K562 treated with DMSO at 1 percent for 48 hours (cell line): Measurements from ENCODE around the gene ZNF83. TPM values are rescaled to one million over a fixed set of nuclear protein-coding genes. Genes with fewer than 3 reads are reported as not detected.

ENCODE experiments used
- total RNA-seq: library from RNA; unstranded; fragments of 300-600 nt; gene quantifications from 2 replicates; pipeline ENCODE4 v1.2.3, GENCODE V29; 2022; ENCODE audit warnings: low replicate concordance; ENCODE audit errors: extremely low read depth

Gene ZNF83
- total RNA-seq = not detected in 2 replicates

GRCh38 chr19:52637718-52638585 lies at the start of gene ZNF83:
ZNF83 (minus strand) TSS chr19:52638355.

GRCh38 chr19:52570000-52570861 lies 67.9 kb downstream of the ZNF83 start, which contains the start of gene ZNF701:
ZNF701 (plus strand) TSS chr19:52570287; CDS start chr19:52574148, 3,861 bp downstream.

Other genes with a start within 250 kb of the ZNF83 start
- gene ZNF528, start 240.5 kb downstream of the ZNF83 start, total RNA-seq = not detected in 2 replicates
- gene ZNF534, start 209.2 kb downstream of the ZNF83 start, total RNA-seq = not detected in 2 replicates
- gene ZNF578, start 184.8 kb downstream of the ZNF83 start, total RNA-seq = not detected in 2 replicates
- gene ZNF808, start 110.7 kb downstream of the ZNF83 start, total RNA-seq = not detected in 2 replicates
- not detected in 2 replicates for gene ZNF701, start 68.1 kb downstream of the ZNF83 start, total RNA-seq
- gene ZNF611, start 96.7 kb upstream of the ZNF83 start, total RNA-seq = not detected in 2 replicates
- gene ZNF600, start 148.4 kb upstream of the ZNF83 start, total RNA-seq = not detected in 2 replicates
- gene ZNF28, start 183.3 kb upstream of the ZNF83 start, total RNA-seq = not detected in 2 replicates
- gene ZNF468, start 219.3 kb upstream of the ZNF83 start, total RNA-seq = not detected in 2 replicates